Measurements from ENCODE around the gene RASSF7.

Gene RASSF7

GRCh38 chr11:601573-602245 is 40.9 kb downstream of the RASSF7 start:
- TF ChIP-seq CTCF (IDR thresholded peaks at IDR 0.05; ENCODE audit: borderline replicate concordance, control extremely low read depth, extremely low read depth, insufficient read depth, missing control alignments): no peak
- no peak for DNase-seq (ENCODE audit: low spot score)
- in situ Hi-C loops (cut with MboI; ENCODE audit: low sequenced_read_pairs, unreplicated experiment): no loop called here

DNA sequence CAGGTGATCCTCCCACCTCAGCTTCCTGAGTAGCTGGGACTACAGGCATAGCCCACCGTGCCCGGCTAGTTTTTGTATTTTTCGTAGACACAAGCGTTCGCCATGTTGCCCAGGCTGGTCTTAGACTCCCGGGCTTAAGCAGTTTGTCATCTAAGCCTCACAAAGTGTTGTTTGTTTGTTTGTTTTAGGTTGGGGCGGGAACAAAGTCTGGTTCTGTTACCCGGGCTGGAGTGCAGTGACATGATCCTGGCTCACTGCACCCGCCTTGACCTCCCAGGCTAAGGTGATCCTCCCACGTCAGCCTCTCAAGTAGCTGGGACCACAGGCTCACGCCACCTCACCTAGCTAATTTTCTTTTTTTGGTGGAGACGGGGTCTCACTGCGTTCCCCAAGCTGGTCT is 42.4 kb downstream of the RASSF7 start:
- in situ Hi-C loops (cut with MboI; ENCODE audit: low sequenced_read_pairs, unreplicated experiment): no loop called here
- no peak for TF ChIP-seq CTCF (IDR thresholded peaks at IDR 0.05; ENCODE audit: borderline replicate concordance, control extremely low read depth, extremely low read depth, insufficient read depth, missing control alignments)
- no peak for DNase-seq (ENCODE audit: low spot score)

GRCh38 chr11:605286-606129 is 44.7 kb downstream of the RASSF7 start:
- DNase-seq (ENCODE audit: low spot score): no peak
- TF ChIP-seq CTCF (IDR thresholded peaks at IDR 0.05; ENCODE audit: borderline replicate concordance, control extremely low read depth, extremely low read depth, insufficient read depth, missing control alignments): no peak
- in situ Hi-C loops (cut with MboI; ENCODE audit: low sequenced_read_pairs, unreplicated experiment): no loop called here

GRCh38 chr11:606245-606644 is 45.5 kb downstream of the RASSF7 start:
- in situ Hi-C loops (cut with MboI; ENCODE audit: low sequenced_read_pairs, unreplicated experiment): no loop called here
- TF ChIP-seq CTCF (IDR thresholded peaks at IDR 0.05; ENCODE audit: borderline replicate concordance, control extremely low read depth, extremely low read depth, insufficient read depth, missing control alignments): no peak
- DNase-seq (ENCODE audit: low spot score): no peak

DNA sequence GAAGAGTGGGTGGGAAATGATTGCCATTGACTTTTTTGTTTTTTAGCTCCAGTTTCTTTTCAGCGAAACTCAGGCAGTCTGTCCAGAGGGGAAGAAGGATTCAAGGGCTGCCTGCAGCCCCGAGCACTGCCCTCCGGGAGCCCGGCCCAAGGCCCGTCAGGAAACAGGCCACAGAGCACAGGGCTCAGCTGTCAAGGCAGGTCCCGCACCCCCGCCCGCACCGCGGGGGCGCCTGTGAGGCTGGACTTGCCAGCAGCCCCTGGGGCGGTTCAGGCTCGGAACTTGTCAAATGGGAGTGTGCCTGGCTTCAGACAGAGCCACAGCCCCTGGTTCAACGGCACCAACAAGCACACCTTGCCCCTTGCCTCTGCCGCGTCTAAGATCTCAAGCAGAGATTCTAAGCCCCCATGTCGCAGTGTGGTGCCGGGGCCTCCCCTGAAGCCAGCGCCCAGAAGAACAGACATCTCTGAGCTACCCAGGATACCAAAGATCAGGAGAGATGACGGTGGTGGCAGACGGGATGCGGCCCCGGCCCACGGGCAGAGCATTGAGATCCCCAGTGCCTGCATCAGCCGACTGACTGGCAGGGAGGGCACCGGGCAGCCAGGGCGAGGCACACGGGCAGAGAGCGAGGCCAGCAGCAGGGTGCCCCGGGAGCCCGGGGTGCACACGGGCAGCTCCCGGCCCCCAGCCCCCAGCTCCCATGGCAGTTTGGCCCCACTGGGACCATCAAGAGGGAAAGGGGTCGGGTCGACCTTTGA is 46.4 kb downstream of the RASSF7 start:
- TF ChIP-seq CTCF (IDR thresholded peaks at IDR 0.05; ENCODE audit: borderline replicate concordance, control extremely low read depth, extremely low read depth, insufficient read depth, missing control alignments): no peak
- DNase-seq (ENCODE audit: low spot score): no peak
- in situ Hi-C loops (cut with MboI; ENCODE audit: low sequenced_read_pairs, unreplicated experiment): no loop called here

GRCh38 chr11:607971-608659 is 47.3 kb downstream of the RASSF7 start:
- TF ChIP-seq CTCF (IDR thresholded peaks at IDR 0.05; ENCODE audit: borderline replicate concordance, control extremely low read depth, extremely low read depth, insufficient read depth, missing control alignments): no peak
- in situ Hi-C loops (cut with MboI; ENCODE audit: low sequenced_read_pairs, unreplicated experiment): no loop called here
- DNase-seq (ENCODE audit: low spot score): no peak

All from GM13976 (cell line).